Stimulated activated naive CD4-positive, alpha-beta T cell (primary cell): ENCODE data around the gene ERC2.
"Not testable (repeated sequence)": the region's sequence is repeated elsewhere in the genome, so short reads cannot be mapped to it uniquely, and the experiment has no call there.

Experiments
- DNase-seq, 6 experiments: peaks; one replicate each; lab custom pipeline; 2025; lab: John Stamatoyannopoulos, UW

The ERC2 gene

GRCh38 chr3:55884066-55884465, 584.2 kb downstream of the ERC2 start:
- DNase-seq = no peak

GRCh38 chr3:55882006-55882405, 586.3 kb downstream of the ERC2 start:
- no peak for DNase-seq

DNA sequence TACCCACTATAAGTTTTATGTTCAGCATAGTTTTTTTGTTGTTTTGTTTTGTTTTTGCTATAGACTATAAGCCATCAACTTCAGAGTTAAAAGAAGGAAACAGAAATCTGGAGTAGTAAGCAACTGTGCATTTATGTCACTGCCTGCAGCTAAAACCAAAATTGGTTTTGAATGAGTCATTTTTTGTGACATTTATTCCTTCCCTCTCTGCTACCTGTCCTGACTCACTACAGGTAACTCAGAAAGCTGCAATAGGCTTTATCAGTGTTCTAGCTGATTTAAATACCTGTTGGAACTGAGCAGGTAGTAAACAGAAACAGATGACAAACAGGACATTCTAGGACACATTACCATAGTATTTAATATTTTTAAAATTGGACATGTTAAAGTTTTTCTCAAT, 587.9 kb downstream of the ERC2 start:
- no peak for DNase-seq

- DNase-seq = no peak
These were observed 588.4 kb downstream of the ERC2 start for GRCh38 chr3:55879901-55880331.

DNA sequence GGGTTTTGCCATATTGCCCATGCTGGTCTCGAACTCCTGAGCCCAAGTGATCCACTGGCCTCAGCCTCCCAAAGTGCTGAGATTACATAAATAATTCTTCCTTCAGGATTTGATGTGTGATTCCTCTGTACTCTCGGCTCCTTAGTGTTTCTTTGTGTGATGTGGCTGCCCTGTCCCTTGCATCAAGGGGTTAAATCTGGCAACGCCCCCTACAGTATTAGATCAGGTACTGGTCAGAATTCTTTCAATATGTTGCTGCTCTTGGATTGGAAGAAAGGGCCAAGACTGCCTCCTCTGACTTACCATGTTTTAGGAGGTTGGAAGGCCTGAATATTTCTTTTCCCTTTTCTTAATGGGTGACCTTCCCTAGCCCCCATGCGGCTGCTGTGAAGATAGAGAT, 590.6 kb downstream of the ERC2 start:
- no peak for DNase-seq

- DNase-seq = no peak
These were observed 591.7 kb downstream of the ERC2 start for GRCh38 chr3:55876560-55876959.

DNA sequence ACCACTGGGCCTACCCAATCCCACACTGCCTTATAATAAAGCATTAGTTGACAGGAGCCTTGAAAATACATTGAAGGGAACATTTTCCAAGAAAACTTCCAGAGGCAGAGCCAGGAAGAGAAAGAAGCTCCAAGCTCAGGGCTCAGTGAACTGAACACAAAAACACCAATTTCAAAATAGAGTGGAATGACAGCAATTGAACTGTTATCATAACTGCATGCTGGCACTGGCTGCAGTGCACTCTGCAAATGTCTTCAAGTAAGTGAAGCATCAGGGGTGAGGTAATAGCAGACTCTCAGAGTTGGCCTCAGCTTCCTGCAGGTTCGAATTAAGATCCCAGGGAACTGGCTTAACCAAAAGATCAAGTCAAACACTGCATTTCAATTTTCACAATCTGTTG, 593.2 kb downstream of the ERC2 start:
- DNase-seq = no peak

GRCh38 chr3:55873523-55874254, 594.6 kb downstream of the ERC2 start:
- no peak for DNase-seq

DNA sequence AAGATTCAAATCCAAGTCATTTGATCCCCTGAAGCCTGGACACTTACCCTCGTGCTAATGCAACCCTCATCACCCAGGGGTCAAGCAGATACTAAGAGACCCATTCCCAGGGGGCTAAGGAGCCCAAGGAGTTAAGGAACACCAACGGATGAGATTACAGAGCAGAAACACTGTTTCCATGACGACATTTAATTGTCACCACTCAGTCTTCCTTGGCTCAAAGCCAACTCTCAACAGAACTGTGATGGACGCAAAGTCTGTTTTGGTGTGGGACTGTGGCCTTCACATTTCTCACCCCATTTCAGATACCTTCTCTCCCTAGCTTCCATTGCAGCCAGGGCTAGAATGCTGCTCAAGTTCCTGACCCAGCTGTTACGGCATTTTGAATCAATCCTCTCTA, 597.7 kb downstream of the ERC2 start:
- no peak for DNase-seq

DNA sequence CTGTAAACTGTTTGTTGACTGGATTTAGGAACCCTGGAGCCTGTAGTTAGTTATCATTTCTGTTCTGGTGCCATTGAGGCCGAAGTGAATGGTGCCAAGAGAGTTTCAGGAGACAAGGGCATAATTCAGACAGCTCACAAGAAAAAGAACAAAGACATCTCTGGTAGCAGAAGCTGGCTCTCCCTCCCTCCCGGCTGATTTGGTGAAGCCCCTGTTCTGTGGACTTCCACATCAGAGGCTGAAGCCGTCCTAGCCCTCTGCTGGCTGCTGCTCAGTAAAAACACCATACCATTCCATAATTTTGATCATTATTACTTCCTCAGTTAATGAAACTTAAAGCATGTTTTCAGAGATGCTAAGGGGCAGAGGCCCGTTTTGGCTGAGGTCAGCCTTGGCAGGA, 599.9 kb downstream of the ERC2 start:
- DNase-seq = no peak

- DNase-seq = no peak
These were observed 605.2 kb downstream of the ERC2 start for GRCh38 chr3:55863028-55863427.

DNA sequence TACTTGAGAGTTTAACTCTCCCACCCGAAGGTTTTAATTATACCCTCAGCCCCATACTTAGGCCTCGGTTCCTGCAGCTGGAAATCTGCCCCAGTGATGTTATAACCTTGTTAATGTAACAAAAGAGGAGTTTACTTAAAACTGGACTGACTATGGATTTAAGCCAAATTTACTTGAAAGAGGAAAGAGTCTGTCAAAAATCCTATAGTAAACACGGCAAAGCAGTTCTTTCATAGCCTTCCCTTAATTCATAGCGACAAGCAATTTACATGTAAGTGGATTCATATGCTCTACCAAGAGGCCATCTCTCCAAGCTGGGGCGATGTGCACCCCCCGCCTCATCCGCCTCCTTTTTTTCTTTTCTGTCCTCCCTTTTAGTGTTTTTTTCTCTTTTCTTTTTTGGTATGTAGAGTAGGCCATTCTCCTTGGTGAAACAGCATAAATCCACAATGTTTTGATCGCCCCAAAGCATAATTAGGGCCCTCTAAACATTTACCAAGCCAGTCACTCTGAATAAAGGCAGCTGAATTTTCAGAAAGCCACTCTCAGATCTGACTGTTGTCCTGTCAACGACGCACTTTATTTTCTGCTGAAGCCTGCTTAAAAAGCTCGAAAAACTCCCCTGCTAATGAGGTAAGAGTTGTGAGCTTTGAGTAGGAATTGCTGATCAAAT, 608.1 kb downstream of the ERC2 start:
- no peak for DNase-seq

DNA sequence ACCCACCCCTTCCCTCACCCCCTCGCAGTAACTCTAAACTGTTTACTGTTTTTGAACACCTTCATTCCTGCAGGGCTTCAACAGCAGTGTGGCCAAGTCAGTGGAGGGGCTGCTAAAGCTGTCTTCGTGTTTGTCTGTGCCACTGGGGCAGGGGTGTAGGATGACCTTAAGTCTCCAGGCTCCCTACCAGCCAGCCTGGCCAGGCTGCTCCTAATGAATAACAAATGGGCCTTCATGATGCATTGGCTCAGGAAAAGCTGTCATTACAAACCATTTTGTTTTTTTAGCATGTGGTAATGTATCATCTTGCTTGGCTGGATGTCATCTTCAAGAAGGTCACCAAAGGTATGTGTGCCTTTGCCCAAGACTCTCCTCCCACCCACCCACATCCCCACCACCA, 609.0 kb downstream of the ERC2 start:
- no peak for DNase-seq

DNA sequence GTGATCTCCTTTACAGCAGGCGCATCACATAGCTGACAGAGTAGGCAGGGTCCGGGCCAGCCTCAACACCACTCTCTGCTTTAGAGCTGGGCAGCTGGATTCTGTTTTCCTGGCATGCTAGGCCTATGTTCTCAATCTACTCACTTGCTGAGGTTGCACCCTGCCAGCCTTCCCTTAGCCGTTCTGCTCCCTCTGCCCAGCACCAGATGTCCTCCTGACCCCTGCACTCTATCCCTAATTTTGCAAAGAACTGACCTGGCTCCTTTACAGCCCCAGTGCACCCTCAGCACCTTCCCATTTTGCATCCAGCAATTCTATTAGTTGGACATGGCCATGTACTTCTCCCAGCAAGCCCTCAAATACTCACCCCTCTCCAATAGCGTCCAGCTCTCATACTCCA, 609.5 kb downstream of the ERC2 start:
- no peak for DNase-seq

- DNase-seq = no peak
These were observed 610.0 kb downstream of the ERC2 start for GRCh38 chr3:55858302-55858701.

DNA sequence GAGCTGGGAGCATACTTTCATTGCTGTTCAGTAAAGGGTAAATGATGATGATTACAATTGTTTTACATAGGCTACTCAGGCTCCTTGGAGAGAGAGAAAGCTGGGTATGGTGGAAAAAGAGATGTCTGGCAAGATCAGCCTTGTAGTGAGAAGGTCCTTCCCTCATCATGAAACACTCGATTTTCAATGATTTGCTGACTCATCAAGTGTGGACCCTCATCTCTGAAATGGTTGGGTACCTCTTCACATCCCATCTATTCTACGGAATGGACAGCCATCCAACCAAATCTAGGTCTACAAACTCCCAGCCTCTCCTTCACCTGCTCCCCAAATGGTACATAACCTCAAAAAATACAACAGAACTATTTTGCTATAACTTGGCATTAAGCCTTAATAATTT, 610.6 kb downstream of the ERC2 start:
- DNase-seq = no peak

GRCh38 chr3:55855311-55855710, 613.0 kb downstream of the ERC2 start:
- DNase-seq = no peak

DNA sequence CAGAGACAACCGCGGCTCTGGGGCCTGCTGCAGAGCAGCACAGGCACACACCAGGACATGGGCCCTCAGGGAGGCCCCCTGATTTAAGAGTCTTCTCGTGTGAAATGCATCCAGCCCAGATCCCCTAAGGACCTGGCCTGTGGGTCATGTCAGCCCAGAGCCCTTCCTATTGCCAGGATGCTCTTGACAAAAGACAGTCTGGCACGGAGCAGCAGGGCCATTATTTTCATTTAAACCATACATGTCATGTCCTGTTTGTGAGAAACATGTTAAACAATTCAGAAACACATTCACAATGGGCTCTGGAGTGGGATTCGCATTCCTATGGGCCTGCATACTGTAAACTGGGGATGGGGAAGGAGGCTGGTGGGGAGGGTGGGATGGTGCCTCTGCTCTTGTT, 613.8 kb downstream of the ERC2 start:
- no peak for DNase-seq

DNA sequence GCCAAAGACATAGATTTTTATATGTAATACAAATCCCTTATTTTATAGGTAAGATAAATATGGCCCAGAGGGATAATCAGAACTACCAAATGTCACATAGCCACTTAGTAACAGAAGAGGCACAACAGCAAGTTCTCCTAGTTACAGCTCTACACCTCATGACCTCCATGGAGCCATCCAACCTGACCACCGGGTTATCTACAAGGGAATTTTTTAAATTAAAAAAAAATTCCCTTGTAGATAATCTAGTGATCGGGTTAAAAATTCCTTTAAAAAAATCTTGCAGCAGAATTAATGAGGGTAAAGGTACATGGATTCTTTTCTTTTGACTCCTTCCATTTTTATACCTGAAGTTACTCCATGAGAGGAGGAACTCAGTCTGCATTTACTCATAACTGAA, 615.9 kb downstream of the ERC2 start:
- no peak for DNase-seq

- no peak for DNase-seq
These were observed 626.1 kb downstream of the ERC2 start for GRCh38 chr3:55842204-55842603.

DNA sequence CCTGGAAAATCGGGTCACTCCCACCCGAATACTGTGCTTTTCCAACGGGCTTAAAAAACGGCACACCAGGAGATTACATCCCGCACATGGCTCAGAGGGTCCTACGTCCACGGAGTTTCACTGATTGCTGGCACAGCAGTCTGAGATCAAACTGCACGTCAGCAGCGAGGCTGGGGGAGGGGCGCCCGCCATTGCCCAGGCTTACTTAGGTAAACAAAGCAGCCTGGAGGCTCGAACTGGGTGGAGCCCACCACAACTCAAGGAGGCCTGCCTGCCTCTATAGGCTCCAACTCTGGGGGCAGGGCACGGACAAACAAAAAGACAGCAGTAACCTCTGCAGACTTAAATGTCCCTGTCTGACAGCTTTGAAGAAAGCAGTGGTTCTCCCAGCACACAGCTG, 636.4 kb downstream of the ERC2 start:
- not testable (repeated sequence) for DNase-seq

DNA sequence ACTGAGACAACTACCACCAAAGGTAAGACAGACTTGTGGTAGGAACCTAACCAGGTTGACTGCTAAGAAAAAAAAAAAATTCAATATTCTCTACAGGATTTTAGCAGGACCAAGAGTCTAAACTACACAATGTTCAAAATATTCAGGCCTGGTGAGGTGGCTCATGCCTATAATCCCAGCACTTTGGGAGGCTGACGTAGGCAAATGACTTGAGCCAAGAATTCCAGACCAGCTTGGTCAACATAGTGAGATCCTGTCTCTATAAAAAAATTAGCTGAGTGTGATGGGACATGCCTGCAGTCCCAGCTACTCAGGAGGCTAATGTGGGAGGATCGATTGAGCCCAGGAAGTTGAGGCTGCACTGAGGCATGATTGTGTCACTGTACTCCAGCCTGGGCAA, 639.6 kb downstream of the ERC2 start:
- no peak for DNase-seq

DNA sequence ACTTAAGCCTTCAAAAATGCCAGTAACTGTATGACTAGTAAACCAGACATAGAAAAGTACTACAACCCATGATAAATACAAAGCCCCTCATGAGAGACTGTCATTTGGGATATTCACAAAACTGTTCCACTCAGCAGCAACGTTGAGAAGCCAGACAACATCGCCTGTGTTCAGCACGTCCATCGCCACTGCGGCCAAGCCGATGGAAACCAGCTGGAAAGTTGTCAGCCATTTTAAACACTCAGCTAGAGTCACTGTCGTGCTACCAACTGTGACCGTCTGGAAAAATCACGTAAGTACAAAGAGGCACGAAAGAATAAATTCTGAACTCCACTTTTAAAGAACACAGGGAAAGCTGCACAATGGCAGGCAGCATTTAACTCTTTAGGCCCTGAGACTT, 640.5 kb downstream of the ERC2 start:
- no peak for DNase-seq
